HG02571 (cell line): ENCODE data around the gene MAFG.

Experiments
- ATAC-seq: cut with Tn5 transposase; IDR thresholded peaks from one replicate; pipeline ENCODE4 v1.9.1; 2021; ENCODE audit warnings: mild to moderate bottlenecking, moderate library complexity; ENCODE audit not compliant: unreplicated experiment

The MAFG gene

GRCh38 chr17:81899514-81900166, 27.9 kb downstream of the MAFG start:
- ATAC-seq, result no peak

- ATAC-seq, result no peak
Observed at GRCh38 chr17:81898885-81899284, 28.6 kb downstream of the MAFG start.

GRCh38 chr17:81898029-81898866, 29.3 kb downstream of the MAFG start:
- no peak for ATAC-seq

GRCh38 chr17:81895400-81895799, 32.1 kb downstream of the MAFG start:
- ATAC-seq, result no peak

GRCh38 chr17:81891303-81891552, 36.3 kb downstream of the MAFG start:
- ATAC-seq, result no peak

- no peak for ATAC-seq
Observed at GRCh38 chr17:81890447-81891302, 36.9 kb downstream of the MAFG start.

GRCh38 chr17:81889602-81890001, 37.9 kb downstream of the MAFG start:
- ATAC-seq, result no peak

- ATAC-seq, result no peak
Observed at GRCh38 chr17:81888988-81889595, 38.4 kb downstream of the MAFG start.

- no peak for ATAC-seq
Observed at GRCh38 chr17:81888105-81888987, 39.2 kb downstream of the MAFG start.

- no peak for ATAC-seq
Observed at GRCh38 chr17:81885869-81886548, 41.5 kb downstream of the MAFG start.

GRCh38 chr17:81885454-81885853, 42.1 kb downstream of the MAFG start:
- no peak for ATAC-seq

GRCh38 chr17:81884968-81885367, 42.6 kb downstream of the MAFG start:
- ATAC-seq, result no peak

GRCh38 chr17:81884520-81884919, 43.0 kb downstream of the MAFG start:
- ATAC-seq, result no peak

GRCh38 chr17:81879121-81879520, 48.4 kb downstream of the MAFG start:
- no peak for ATAC-seq

- no peak for ATAC-seq
Observed at GRCh38 chr17:81878294-81878693, 49.2 kb downstream of the MAFG start.

- ATAC-seq, result no peak
Observed at GRCh38 chr17:81877569-81877968, 50.0 kb downstream of the MAFG start.

- peak; percentile 53 for ATAC-seq
Observed at GRCh38 chr17:81871387-81872230, 55.9 kb downstream of the MAFG start.

- peak; percentile 24 for ATAC-seq
Observed at GRCh38 chr17:81870981-81871386, 56.6 kb downstream of the MAFG start, which contains the start of gene ARHGDIA. Gene ARHGDIA (minus strand): TSS chr17:81871337. CDS start chr17:81869930, 1,407 bp downstream.
